ENCODE data around the gene VAC14. TPM values are rescaled to one million over a fixed set of nuclear protein-coding genes. Genes with fewer than 3 reads are reported as not detected.

VAC14 gene
- total RNA-seq, 4 donors from 2014 or later = 43.4 to 69.4 (median 63.1) TPM

GRCh38 chr16:70670175-70670574 is 130.8 kb downstream of the VAC14 start:
- H3K4me3 ChIP-seq (replicated peaks in 1 of 3) = no peak overlapping the region
- intact Hi-C loops (cut with DNase I) = no loop called here
- H3K27ac ChIP-seq = no peak overlapping the region
- H3K27me3 ChIP-seq = no peaks in the 10 kb centered on the region
- 86 to 91% methylated on average over 2 of the region's 2 CpGs for WGBS, 2 donors
- no peaks in the 10 kb centered on the region for H3K4me1 ChIP-seq
- no peak for DNase-seq
- TF ChIP-seq CTCF (IDR thresholded peaks at IDR 0.05) = no peak
- no peak for TF ChIP-seq POLR2A (IDR thresholded peaks at IDR 0.05)
- no peaks in the 10 kb centered on the region for H3K9me3 ChIP-seq
- H3K36me3 ChIP-seq = peaks cover 45 to 46% of the 10 kb centered on the region in 2 donors

GRCh38 chr16:70665806-70666735 is 134.9 kb downstream of the VAC14 start:
- H3K4me3 ChIP-seq (replicated peaks in 1 of 3) = no peak overlapping the region
- H3K27me3 ChIP-seq = no peaks in the 10 kb centered on the region
- intact Hi-C loops (cut with DNase I) = no loop called here
- H3K27ac ChIP-seq = no peak overlapping the region
- no peaks in the 10 kb centered on the region for H3K4me1 ChIP-seq
- 87 to 88% methylated on average over 21 to 22 of the region's 22 CpGs for WGBS, 2 donors
- no peaks in the 10 kb centered on the region for H3K9me3 ChIP-seq
- H3K36me3 ChIP-seq = peaks cover 49 to 54% of the 10 kb centered on the region in 2 donors
- TF ChIP-seq CTCF (IDR thresholded peaks at IDR 0.05) (no peak), POLR2A (IDR thresholded peaks at IDR 0.05) (no peak)
- no peak for DNase-seq

GRCh38 chr16:70665113-70665694 is 135.8 kb downstream of the VAC14 start:
- Histone ChIP-seq H3K4me3 (replicated peaks in 1 of 3) (no peak overlapping the region), H3K9me3 (no peaks in the 10 kb centered on the region), H3K36me3 (peaks cover 46 to 49% of the 10 kb centered on the region in 2 donors), H3K4me1 (no peaks in the 10 kb centered on the region), H3K27ac (no peak overlapping the region), H3K27me3 (no peaks in the 10 kb centered on the region)
- WGBS, 2 donors = 98 to 99% methylated on average over 6 to 14 of the region's 14 CpGs
- intact Hi-C loops (cut with DNase I) = no loop called here
- DNase-seq = no peak
- TF ChIP-seq CTCF (IDR thresholded peaks at IDR 0.05) (no peak), POLR2A (IDR thresholded peaks at IDR 0.05) (no peak)

- TF ChIP-seq CTCF (IDR thresholded peaks at IDR 0.05) (no peak), POLR2A (IDR thresholded peaks at IDR 0.05) (no peak)
- 93% methylated on average over 30 of the region's 39 CpGs; no CpG with 5 or more reads in 1 of the 2 donors for WGBS, 2 donors
- no peaks in the 10 kb centered on the region for H3K4me1 ChIP-seq
- H3K9me3 ChIP-seq = no peaks in the 10 kb centered on the region
- H3K36me3 ChIP-seq = peaks cover 42 to 44% of the 10 kb centered on the region in 2 donors
- H3K27me3 ChIP-seq = no peaks in the 10 kb centered on the region
- intact Hi-C loops (cut with DNase I) = no loop called here
- no peak for DNase-seq
- no peak overlapping the region for H3K27ac ChIP-seq
- H3K4me3 ChIP-seq (replicated peaks in 1 of 3) = no peak overlapping the region
Measured at GRCh38 chr16:70664325-70665112, 136.4 kb downstream of the VAC14 start.
